GM18867 (cell line): ENCODE data around the gene NEMF.
A peak's percentile ranks its signal among the peaks of the same experiment; 100 is the strongest.
"Not testable (repeated sequence)": the region's sequence is repeated elsewhere in the genome, so short reads cannot be mapped to it uniquely, and the experiment has no call there.

Source experiments
- ATAC-seq: cut with Tn5 transposase; IDR thresholded peaks from one replicate; pipeline ENCODE4 v1.9.1; 2021; ENCODE audit warnings: mild to moderate bottlenecking, moderate library complexity; ENCODE audit not compliant: unreplicated experiment

The NEMF gene

GRCh38 chr14:49852301-49853157 is at the start of gene NEMF:
TSS of gene NEMF (minus strand) at chr14:49852788. CDS start at chr14:49852753, 35 bp downstream.
- ATAC-seq, result peak; percentile 80

- no peak for ATAC-seq
Measured at GRCh38 chr14:49900973-49901372, 48.4 kb upstream of the NEMF start.

- ATAC-seq, result no peak
Measured at GRCh38 chr14:49898485-49898884, 45.9 kb upstream of the NEMF start.

- no peak for ATAC-seq
Measured at GRCh38 chr14:49897965-49898364, 45.4 kb upstream of the NEMF start.

- ATAC-seq, result no peak
Measured at GRCh38 chr14:49897414-49897813, 44.8 kb upstream of the NEMF start.

GRCh38 chr14:49896966-49897365 is 44.4 kb upstream of the NEMF start:
- ATAC-seq, result no peak

GRCh38 chr14:49896272-49896671 is 43.7 kb upstream of the NEMF start:
- not testable (repeated sequence) for ATAC-seq

- no peak for ATAC-seq
Measured at GRCh38 chr14:49895480-49895879, 42.9 kb upstream of the NEMF start.

GRCh38 chr14:49894214-49895107 is 41.9 kb upstream of the NEMF start:
- not testable (repeated sequence) for ATAC-seq

GRCh38 chr14:49893309-49894213 is 41.0 kb upstream of the NEMF start:
- peak; percentile 48 for ATAC-seq

GRCh38 chr14:49892636-49893308 is 40.2 kb upstream of the NEMF start, which contains the start of gene ARF6:
TSS of gene ARF6 (plus strand) at chr14:49893082. CDS start at chr14:49893737, 655 bp downstream.
- peak; percentile 81 for ATAC-seq

- peak; percentile 36 for ATAC-seq
Measured at GRCh38 chr14:49892301-49892635, 39.7 kb upstream of the NEMF start.

GRCh38 chr14:49888293-49888692 is 35.7 kb upstream of the NEMF start:
- ATAC-seq, result no peak

- no peak for ATAC-seq
Measured at GRCh38 chr14:49886523-49886922, 33.9 kb upstream of the NEMF start.

GRCh38 chr14:49882826-49883694 is 30.5 kb upstream of the NEMF start:
- ATAC-seq, result no peak

GRCh38 chr14:49881350-49882001 is 28.9 kb upstream of the NEMF start:
- no peak for ATAC-seq

- no peak for ATAC-seq
Measured at GRCh38 chr14:49880267-49881064, 27.9 kb upstream of the NEMF start.
